Mesenchymal stem cell (in vitro differentiated cells and primary cell): ENCODE measurements around the gene C20orf96.

Experiments used
- DNase-seq: peaks from one replicate; pipeline ENCODE4 v3.0.0-alpha.2; 2013
- H2AFZ ChIP-seq: one replicate; pipeline ENCODE4 v1.6.1; 2013; ENCODE audit warnings: low read depth, mild to moderate bottlenecking, control low read depth, inconsistent platforms, low read length, moderate library complexity
- H2AK5ac ChIP-seq: 2 replicates; pipeline ENCODE4 v1.6.1; 2013; ENCODE audit warnings: low read length, moderate library complexity, mild to moderate bottlenecking, inconsistent platforms; ENCODE audit not compliant: severe bottlenecking
- H2BK120ac ChIP-seq: one replicate; pipeline ENCODE4 v1.6.1; 2013; ENCODE audit warnings: low read depth, mild to moderate bottlenecking, inconsistent platforms, low read length, moderate library complexity
- H2BK12ac ChIP-seq, 2 experiments: one replicate each; pipeline ENCODE4 v1.6.1; 2013; ENCODE audit warnings: inconsistent platforms in 2 of 2, low read length in 2 of 2, mild to moderate bottlenecking in 2 of 2, moderate library complexity in 2 of 2, control low read depth in 1 of 2
- H2BK15ac ChIP-seq: one replicate; pipeline ENCODE4 v1.6.1; 2013; ENCODE audit warnings: mild to moderate bottlenecking, low read depth, inconsistent platforms; ENCODE audit not compliant: poor library complexity, severe bottlenecking
- H2BK5ac ChIP-seq: 2 replicates; pipeline ENCODE4 v1.6.1; 2013; ENCODE audit warnings: low read depth, mild to moderate bottlenecking, low read length, control low read depth, inconsistent platforms; ENCODE audit not compliant: poor library complexity, severe bottlenecking
- H3K14ac ChIP-seq, 2 experiments: one replicate each; pipeline ENCODE4 v1.6.1; 2013; ENCODE audit warnings: inconsistent platforms in 2 of 2, low read length in 2 of 2, control low read depth in 1 of 2, mild to moderate bottlenecking in 1 of 2, moderate library complexity in 1 of 2
- H3K18ac ChIP-seq, 2 experiments: one replicate each; pipeline ENCODE4 v1.6.1; 2013; ENCODE audit warnings: inconsistent platforms in 2 of 2, low read length in 2 of 2, control low read depth in 1 of 2, low read depth in 1 of 2, mild to moderate bottlenecking in 1 of 2
- H3K23ac ChIP-seq, 2 experiments: one replicate each; pipeline ENCODE4 v1.6.1; 2013; ENCODE audit warnings: inconsistent platforms in 2 of 2, low read length in 2 of 2, mild to moderate bottlenecking in 2 of 2, moderate library complexity in 2 of 2, control low read depth in 1 of 2
- H3K27ac ChIP-seq: 2 replicates; pipeline ENCODE4 v1.5.1; 2013; ENCODE audit warnings: mild to moderate bottlenecking, moderate library complexity, low read length, control low read depth, inconsistent platforms; ENCODE audit not compliant: poor library complexity, severe bottlenecking
- H3K27me3 ChIP-seq, 2 experiments: 2 replicates each; pipeline versions ENCODE4 v1.6.1 to v1.7.0; 2013; ENCODE audit warnings: low read length in 2 of 2, mild to moderate bottlenecking in 2 of 2, moderate library complexity in 2 of 2, control low read depth in 1 of 2, inconsistent platforms in 1 of 2; ENCODE audit not compliant: control insufficient read depth in 1 of 2, insufficient read depth in 1 of 2
- H3K36me3 ChIP-seq, 2 experiments: 2 replicates each; pipeline versions ENCODE4 v1.6.1 to v1.7.0; 2013; ENCODE audit warnings: low read length in 2 of 2, control low read depth in 1 of 2, inconsistent platforms in 1 of 2, low read depth in 1 of 2, mild to moderate bottlenecking in 1 of 2; ENCODE audit not compliant: insufficient read depth in 2 of 2, control insufficient read depth in 1 of 2
- H3K4ac ChIP-seq, 2 experiments: one replicate each; pipeline ENCODE4 v1.6.1; 2013; ENCODE audit warnings: inconsistent platforms in 2 of 2, low read length in 2 of 2, mild to moderate bottlenecking in 2 of 2, moderate library complexity in 2 of 2, control low read depth in 1 of 2, low read depth in 1 of 2
- H3K4me1 ChIP-seq: 2 replicates; pipeline ENCODE4 v1.6.1; 2013; ENCODE audit warnings: low read depth, low read length, control low read depth; ENCODE audit not compliant: control insufficient read depth, insufficient read depth
- H3K4me2 ChIP-seq: 2 replicates; pipeline ENCODE4 v1.6.1; 2013; ENCODE audit warnings: low read length, mild to moderate bottlenecking, inconsistent platforms; ENCODE audit not compliant: poor library complexity, severe bottlenecking
- H3K4me3 ChIP-seq, 2 experiments: 2 replicates each; pipeline versions ENCODE4 v1.5.1 to v1.7.0; 2013; ENCODE audit warnings: low read length in 2 of 2, mild to moderate bottlenecking in 2 of 2, control low read depth in 1 of 2, low read depth in 1 of 2; ENCODE audit not compliant: insufficient read depth in 1 of 2
- H3K79me1 ChIP-seq: replicated peaks from 2 replicates; pipeline ENCODE4 v1.6.1; 2013; ENCODE audit warnings: mild to moderate bottlenecking, control low read depth, low read length, inconsistent platforms; ENCODE audit not compliant: poor library complexity, severe bottlenecking
- H3K9ac ChIP-seq: 2 replicates; pipeline ENCODE4 v1.7.0; 2013; ENCODE audit warnings: mild to moderate bottlenecking, low read length, moderate library complexity
- H3K9me3 ChIP-seq: 2 replicates; pipeline ENCODE4 v1.7.0; 2013; ENCODE audit warnings: mild to moderate bottlenecking, low read length; ENCODE audit not compliant: control insufficient read depth
- H4K8ac ChIP-seq: one replicate; pipeline ENCODE4 v1.6.1; 2013; ENCODE audit warnings: inconsistent platforms, mild to moderate bottlenecking, low read length, moderate library complexity
- H4K91ac ChIP-seq: one replicate; pipeline ENCODE4 v1.6.1; 2013; ENCODE audit warnings: mild to moderate bottlenecking, low read length, inconsistent platforms
- WGBS: methylation state at CpG from one replicate; pipeline ENCODE4 v1.1.7; 2013; ENCODE audit warnings: mixed read lengths; 5-methylcytosine and 5-hydroxymethylcytosine counted together

The C20orf96 gene

DNA sequence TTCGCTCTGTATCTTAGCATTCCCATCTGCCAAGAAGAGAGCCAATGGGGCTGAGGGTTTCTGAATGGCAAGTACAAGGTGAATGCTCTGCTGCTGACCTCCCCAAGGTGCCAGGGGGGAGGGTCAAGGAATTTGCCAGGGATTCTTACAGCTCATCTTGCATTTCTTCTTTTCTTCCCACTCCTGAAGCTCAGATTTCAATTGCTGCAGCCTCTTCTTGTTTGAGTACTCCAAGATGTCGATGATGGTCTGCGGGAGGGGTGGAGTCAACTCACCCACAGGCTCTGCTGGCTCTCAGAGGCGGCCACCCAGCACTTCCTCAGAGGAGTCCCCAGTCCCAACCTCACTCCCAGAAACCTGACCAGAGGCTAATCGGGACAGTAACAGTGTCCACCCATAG lies 12.4 kb downstream of the C20orf96 start:
- Histone ChIP-seq H2BK12ac (no peak overlapping the region), H3K4me2 (no peak overlapping the region), H3K9ac (no peak overlapping the region), H4K8ac (no peak overlapping the region), H3K9me3 (no peaks in the 10 kb centered on the region), H3K23ac (no peak overlapping the region), H4K91ac (no peak overlapping the region), H2BK15ac (no peak overlapping the region), H3K27ac (no peak overlapping the region), H2AFZ (no peak overlapping the region), H3K4me3 (no peak overlapping the region), H3K14ac (no peak overlapping the region), H2BK5ac (no peak overlapping the region), H3K79me1 (peaks cover 1% of the 10 kb centered on the region), H2BK120ac (no peak overlapping the region), H3K27me3 (no peaks in the 10 kb centered on the region), H3K18ac (no peak overlapping the region), H3K4ac (no peak overlapping the region), H3K36me3 (peaks cover 19 to 57% of the 10 kb centered on the region in 2 experiments), H2AK5ac (no peak overlapping the region), H3K4me1 (no peaks in the 10 kb centered on the region)
- 95% methylated on average over 5 of the region's 5 CpGs for WGBS
- DNase-seq: no peak

DNA sequence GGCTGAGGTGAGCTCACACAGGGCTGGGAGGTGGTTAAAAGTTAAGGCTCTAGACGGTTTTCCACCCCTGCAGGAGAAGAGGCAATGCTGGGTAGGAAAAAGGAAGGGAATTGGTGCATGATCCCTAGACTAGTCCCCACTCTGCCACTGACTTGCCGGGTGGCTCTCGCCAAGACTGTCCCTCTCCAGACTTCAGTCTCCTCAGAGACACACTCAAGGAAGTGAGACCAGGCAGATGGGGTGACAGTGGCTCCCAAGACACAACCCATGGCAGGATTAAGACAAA lies 13.1 kb downstream of the C20orf96 start:
- peaks cover 1% of the 10 kb centered on the region for H3K79me1 ChIP-seq
- peaks cover 19 to 57% of the 10 kb centered on the region in 2 experiments for H3K36me3 ChIP-seq
- no peaks in the 10 kb centered on the region for H3K27me3 ChIP-seq
- H3K9me3 ChIP-seq: no peaks in the 10 kb centered on the region
- no peak overlapping the region for H2BK5ac ChIP-seq
- no peak overlapping the region for H2AK5ac ChIP-seq
- no peak overlapping the region for H4K8ac ChIP-seq
- no peak overlapping the region for H3K4me2 ChIP-seq
- no peak overlapping the region for H3K23ac ChIP-seq
- no peak overlapping the region for H2BK15ac ChIP-seq
- no peak overlapping the region for H3K18ac ChIP-seq
- 83% methylated on average over 2 of the region's 3 CpGs for WGBS
- no peak overlapping the region for H3K14ac ChIP-seq
- H4K91ac ChIP-seq: no peak overlapping the region
- DNase-seq: no peak
- no peaks in the 10 kb centered on the region for H3K4me1 ChIP-seq
- no peak overlapping the region for H3K9ac ChIP-seq
- H2BK12ac ChIP-seq: no peak overlapping the region
- no peak overlapping the region for H3K4me3 ChIP-seq
- H2AFZ ChIP-seq: no peak overlapping the region
- no peak overlapping the region for H2BK120ac ChIP-seq
- H3K27ac ChIP-seq: no peak overlapping the region
- no peak overlapping the region for H3K4ac ChIP-seq

DNA sequence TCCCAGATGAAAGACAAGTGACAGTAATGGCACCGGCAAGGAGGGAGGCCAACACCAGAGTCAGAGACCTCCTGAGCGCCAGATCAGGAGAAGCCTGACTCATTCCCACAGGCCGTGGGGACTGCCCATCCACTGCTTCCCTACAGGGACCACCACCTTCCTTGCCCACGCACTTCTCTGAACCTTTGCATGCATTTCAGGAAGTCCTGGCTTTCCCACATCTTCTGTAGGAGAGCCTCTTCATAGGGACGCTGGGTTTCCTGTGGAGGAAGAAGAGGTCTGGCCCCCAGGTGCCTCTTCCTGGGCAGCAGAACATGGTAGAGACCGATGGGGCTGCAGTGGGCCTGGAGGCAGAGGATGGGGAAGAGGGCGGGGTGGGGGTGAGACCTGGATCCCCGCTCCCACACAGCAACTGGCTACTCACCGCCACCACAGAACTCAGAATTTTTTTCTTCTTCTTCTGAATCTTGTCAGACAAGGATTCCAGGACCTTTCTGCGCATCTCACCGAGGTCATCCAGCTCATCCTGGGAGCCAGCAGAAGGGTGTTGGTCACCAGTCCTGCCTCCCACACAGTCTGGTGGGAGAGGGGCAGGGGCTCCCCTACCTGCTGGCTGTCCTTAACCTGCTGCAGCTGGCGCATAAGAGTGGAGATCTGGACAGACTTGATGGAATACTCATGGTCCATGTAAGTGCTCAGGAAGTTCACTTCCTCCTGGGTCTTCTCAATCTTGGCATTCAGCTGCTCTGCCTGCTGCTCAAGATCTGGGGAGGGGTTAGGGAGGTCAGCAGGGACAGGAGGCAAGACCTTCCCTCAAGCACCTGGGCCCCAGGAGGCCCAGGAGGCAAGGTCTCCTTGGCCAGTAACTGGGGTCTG lies 13.7 kb downstream of the C20orf96 start:
- Histone ChIP-seq H2BK120ac (no peak overlapping the region), H3K9ac (no peak overlapping the region), H3K4me1 (no peaks in the 10 kb centered on the region), H3K23ac (no peak overlapping the region), H2BK15ac (no peak overlapping the region), H3K27me3 (no peaks in the 10 kb centered on the region), H3K4me2 (no peak overlapping the region), H2BK12ac (no peak overlapping the region), H3K14ac (no peak overlapping the region), H2AFZ (no peak overlapping the region), H3K18ac (no peak overlapping the region), H3K36me3 (peaks cover 15 to 57% of the 10 kb centered on the region in 2 experiments), H3K4ac (no peak overlapping the region), H4K91ac (no peak overlapping the region), H2BK5ac (no peak overlapping the region), H3K79me1 (peaks cover 1% of the 10 kb centered on the region), H3K9me3 (no peaks in the 10 kb centered on the region), H3K27ac (no peak overlapping the region), H4K8ac (no peak overlapping the region), H3K4me3 (no peak overlapping the region), H2AK5ac (no peak overlapping the region)
- no peak for DNase-seq
- 94% methylated on average over 12 of the region's 12 CpGs for WGBS

DNA sequence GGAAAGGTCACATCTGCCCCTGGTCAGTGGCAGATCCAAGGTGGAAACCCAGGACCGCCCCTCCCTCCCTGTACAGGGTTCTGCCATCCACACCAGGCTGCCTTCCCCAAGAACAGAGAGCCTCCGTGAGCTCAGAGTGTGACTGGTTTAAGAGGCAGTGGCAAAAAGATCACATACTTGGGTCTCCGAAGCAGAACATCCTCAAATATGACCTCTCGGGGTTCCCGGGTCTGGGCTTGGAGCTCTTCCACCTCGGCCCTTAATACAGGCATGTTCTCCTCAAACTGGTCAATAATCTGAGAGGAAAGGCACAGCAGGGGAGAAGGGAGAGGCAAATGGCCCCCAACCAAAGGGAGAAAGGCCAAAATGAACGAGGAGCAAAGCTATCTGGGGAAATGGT lies 14.8 kb downstream of the C20orf96 start:
- Histone ChIP-seq H2AFZ (no peak overlapping the region), H2BK120ac (no peak overlapping the region), H3K14ac (no peak overlapping the region), H3K4me1 (peaks cover 2% of the 10 kb centered on the region), H3K4me3 (no peak overlapping the region), H3K9ac (no peak overlapping the region), H3K27me3 (no peaks in the 10 kb centered on the region), H3K9me3 (no peaks in the 10 kb centered on the region), H3K23ac (no peak overlapping the region), H3K27ac (no peak overlapping the region), H2BK12ac (no peak overlapping the region), H3K79me1 (peaks cover 1% of the 10 kb centered on the region), H3K18ac (no peak overlapping the region), H3K4me2 (no peak overlapping the region), H4K91ac (no peak overlapping the region), H2BK15ac (no peak overlapping the region), H3K4ac (no peak overlapping the region), H2AK5ac (no peak overlapping the region), H4K8ac (no peak overlapping the region), H2BK5ac (no peak overlapping the region), H3K36me3 (peaks cover 15 to 49% of the 10 kb centered on the region in 2 experiments)
- 98% methylated on average over 7 of the region's 7 CpGs for WGBS
- no peak for DNase-seq
